OCI-LY3 (cell line): Measurements from ENCODE around the gene KLF7.

Source experiments
- H2AFZ ChIP-seq: fragments of 200-600, 300-600 bp; shearing (Covaris generic); 2 replicates; pipeline ENCODE4 v1.6.0; 2014; ENCODE audit warnings: antibody characterized with exemption, low read depth, low read length
- H3K27ac ChIP-seq: fragments of 200-600, 300-600 bp; sonication (generic); 2 replicates; pipeline ENCODE4 v1.5.1; 2014; ENCODE audit warnings: mild to moderate bottlenecking, low read length, moderate library complexity, mixed read lengths
- H3K27me3 ChIP-seq: fragments of 200-600, 300-600 bp; sonication (generic); 2 replicates; pipeline ENCODE4 v1.6.1; 2014; ENCODE audit warnings: low read depth, low read length, mixed read lengths
- H3K36me3 ChIP-seq: fragments of 200-600, 300-600 bp; sonication (generic); replicated peaks from 2 replicates; pipeline ENCODE3; 2014; ENCODE audit warnings: low read depth, low read length, mixed read lengths
- H3K4me1 ChIP-seq: fragments of 300-600, 200-600 bp; sonication (generic); 2 replicates; pipeline ENCODE4 v1.6.1; 2014; ENCODE audit warnings: low read length, mixed read lengths
- H3K4me2 ChIP-seq: fragments of 200-600, 300-600 bp; sonication (generic); 2 replicates; pipeline ENCODE4 v1.6.1; 2014; ENCODE audit warnings: low read length, mixed read lengths
- H3K4me3 ChIP-seq: fragments of 300-600, 200-600 bp; sonication (generic); 2 replicates; pipeline ENCODE4 v1.5.1; 2014; ENCODE audit warnings: antibody characterized with exemption, mild to moderate bottlenecking, low read length, moderate library complexity
- H3K79me2 ChIP-seq: fragments of 300-600, 200-600 bp; shearing (Covaris generic); 2 replicates; pipeline ENCODE4 v1.6.1; 2014; ENCODE audit warnings: mild to moderate bottlenecking, low read length, mixed read lengths
- H3K9ac ChIP-seq: fragments of 300-600, 200-600 bp; shearing (Covaris generic); 2 replicates; pipeline ENCODE4 v1.6.0; 2014; ENCODE audit warnings: mild to moderate bottlenecking, low read length, moderate library complexity
- H3K9me3 ChIP-seq: fragments of 200-600, 300-600 bp; shearing (Covaris generic); 2 replicates; pipeline ENCODE4 v1.6.1; 2014; ENCODE audit warnings: low read length, mixed read lengths; ENCODE audit not compliant: insufficient read depth
- H4K20me1 ChIP-seq: fragments of 200-600, 300-600 bp; sonication (generic); 2 replicates; pipeline ENCODE4 v1.6.1; 2016; ENCODE audit warnings: low read length, mixed read lengths; ENCODE audit not compliant: insufficient read depth
- CTCF ChIP-seq: fragments of 200-600, 300-600 bp; sonication (generic); IDR thresholded peaks from 2 replicates; pipeline ENCODE4 v1.5.1; 2014; ENCODE audit warnings: antibody characterized with exemption, low read length, low read depth
- EZH2phosphoT487 ChIP-seq: fragments of 200-600 bp; shearing (Covaris generic); IDR thresholded peaks from 2 replicates; pipeline ENCODE4 v1.6.1; 2018; ENCODE audit warnings: antibody characterized with exemption, mixed run types, low read depth

Gene KLF7

GRCh38 chr2:207133820-207134519 is 31.8 kb downstream of the KLF7 start:
- no peak overlapping the region for H2AFZ ChIP-seq
- no peaks in the 10 kb centered on the region for H3K36me3 ChIP-seq
- H3K9me3 ChIP-seq = no peaks in the 10 kb centered on the region
- H3K27me3 ChIP-seq = peaks cover 16% of the 10 kb centered on the region; the same call in 1 of the 2 replicates
- no peaks in the 10 kb centered on the region for H3K79me2 ChIP-seq
- no peak overlapping the region for H3K27ac ChIP-seq
- TF ChIP-seq EZH2phosphoT487 = no peak
- TF ChIP-seq CTCF = no peak
- H3K4me3 ChIP-seq = no peak overlapping the region
- no peak overlapping the region for H3K4me2 ChIP-seq
- no peaks in the 10 kb centered on the region for H3K4me1 ChIP-seq
- H3K9ac ChIP-seq = no peak overlapping the region
- no peaks in the 10 kb centered on the region for H4K20me1 ChIP-seq

GRCh38 chr2:207133458-207133819 is 32.3 kb downstream of the KLF7 start:
- no peaks in the 10 kb centered on the region for H4K20me1 ChIP-seq
- H2AFZ ChIP-seq = no peak overlapping the region
- no peak overlapping the region for H3K27ac ChIP-seq
- H3K4me2 ChIP-seq = no peak overlapping the region
- TF ChIP-seq EZH2phosphoT487 = no peak
- TF ChIP-seq CTCF = no peak
- no peak overlapping the region for H3K9ac ChIP-seq
- H3K79me2 ChIP-seq = no peaks in the 10 kb centered on the region
- H3K36me3 ChIP-seq = no peaks in the 10 kb centered on the region
- H3K9me3 ChIP-seq = no peaks in the 10 kb centered on the region
- no peaks in the 10 kb centered on the region for H3K4me1 ChIP-seq
- peaks cover 20% of the 10 kb centered on the region; the same call in 1 of the 2 replicates for H3K27me3 ChIP-seq
- no peak overlapping the region for H3K4me3 ChIP-seq

- Histone ChIP-seq H4K20me1 (no peaks in the 10 kb centered on the region), H3K4me1 (no peaks in the 10 kb centered on the region), H2AFZ (no peak overlapping the region), H3K4me3 (no peak overlapping the region), H3K36me3 (no peaks in the 10 kb centered on the region), H3K9ac (no peak overlapping the region), H3K79me2 (no peaks in the 10 kb centered on the region), H3K27ac (no peak overlapping the region), H3K27me3 (peaks cover 20% of the 10 kb centered on the region; the same call in 1 of the 2 replicates), H3K4me2 (no peak overlapping the region), H3K9me3 (no peaks in the 10 kb centered on the region)
- TF ChIP-seq EZH2phosphoT487 = no peak
- no peak for TF ChIP-seq CTCF
Measured at GRCh38 chr2:207132019-207132418, 33.7 kb downstream of the KLF7 start.

- Histone ChIP-seq H3K4me2 (no peak overlapping the region), H4K20me1 (no peaks in the 10 kb centered on the region), H3K4me3 (no peak overlapping the region), H3K9ac (no peak overlapping the region), H2AFZ (no peak overlapping the region), H3K27ac (no peak overlapping the region), H3K79me2 (no peaks in the 10 kb centered on the region), H3K4me1 (no peaks in the 10 kb centered on the region), H3K9me3 (no peaks in the 10 kb centered on the region), H3K27me3 (peaks cover 20% of the 10 kb centered on the region; the same call in 1 of the 2 replicates), H3K36me3 (no peaks in the 10 kb centered on the region)
- TF ChIP-seq CTCF = no peak
Measured at GRCh38 chr2:207131594-207131993, 34.2 kb downstream of the KLF7 start.
